PC-3 (cell line): ENCODE results near the gene PRR12.

Experiments
- EZH2phosphoT487 ChIP-seq: fragments of 300-600 bp; sonication (generic); IDR thresholded peaks from 2 replicates; pipeline ENCODE4 v1.6.1; 2018; ENCODE audit warnings: mild to moderate bottlenecking, antibody characterized with exemption, low read length, borderline replicate concordance
- TF ChIP-seq, protein P1 (sequence below): fragments of 300-600 bp; sonication (generic); conservative IDR thresholded peaks from 2 replicates; pipeline ENCODE4 v1.5.1; 2017; ENCODE audit warnings: antibody characterized with exemption, low read depth, mild to moderate bottlenecking, low read length

DNA sequence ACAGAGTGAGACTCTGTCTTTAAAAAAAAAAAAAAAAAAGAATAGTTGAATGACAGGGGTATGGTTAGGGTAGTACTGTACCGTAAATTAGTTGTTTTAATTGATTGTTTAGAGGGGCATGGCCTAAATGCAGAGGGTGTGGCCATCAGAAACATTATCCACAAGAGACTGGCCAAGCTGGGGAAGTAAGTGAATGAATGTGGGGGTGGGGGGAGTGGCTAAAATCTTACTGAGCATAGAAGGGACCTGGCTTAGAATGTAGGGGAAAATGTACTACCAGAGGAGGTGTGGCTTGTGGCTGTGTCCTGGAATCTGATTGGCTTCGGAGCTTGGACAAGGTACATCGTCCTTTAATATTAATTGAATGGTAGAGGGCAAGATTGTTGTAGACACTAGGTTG is 78.5 kb downstream of the PRR12 start:
- TF ChIP-seq, protein P1, sequence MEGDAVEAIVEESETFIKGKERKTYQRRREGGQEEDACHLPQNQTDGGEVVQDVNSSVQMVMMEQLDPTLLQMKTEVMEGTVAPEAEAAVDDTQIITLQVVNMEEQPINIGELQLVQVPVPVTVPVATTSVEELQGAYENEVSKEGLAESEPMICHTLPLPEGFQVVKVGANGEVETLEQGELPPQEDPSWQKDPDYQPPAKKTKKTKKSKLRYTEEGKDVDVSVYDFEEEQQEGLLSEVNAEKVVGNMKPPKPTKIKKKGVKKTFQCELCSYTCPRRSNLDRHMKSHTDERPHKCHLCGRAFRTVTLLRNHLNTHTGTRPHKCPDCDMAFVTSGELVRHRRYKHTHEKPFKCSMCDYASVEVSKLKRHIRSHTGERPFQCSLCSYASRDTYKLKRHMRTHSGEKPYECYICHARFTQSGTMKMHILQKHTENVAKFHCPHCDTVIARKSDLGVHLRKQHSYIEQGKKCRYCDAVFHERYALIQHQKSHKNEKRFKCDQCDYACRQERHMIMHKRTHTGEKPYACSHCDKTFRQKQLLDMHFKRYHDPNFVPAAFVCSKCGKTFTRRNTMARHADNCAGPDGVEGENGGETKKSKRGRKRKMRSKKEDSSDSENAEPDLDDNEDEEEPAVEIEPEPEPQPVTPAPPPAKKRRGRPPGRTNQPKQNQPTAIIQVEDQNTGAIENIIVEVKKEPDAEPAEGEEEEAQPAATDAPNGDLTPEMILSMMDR, result no peak
- no peak for TF ChIP-seq EZH2phosphoT487
